ENCODE results near the gene ADAM12. TPM values are rescaled to one million over a fixed set of nuclear protein-coding genes. Genes with fewer than 3 reads are reported as not detected.

The ADAM12 gene
- total RNA-seq, 1 experiment from 2014 or later, result 0.24 TPM

DNA sequence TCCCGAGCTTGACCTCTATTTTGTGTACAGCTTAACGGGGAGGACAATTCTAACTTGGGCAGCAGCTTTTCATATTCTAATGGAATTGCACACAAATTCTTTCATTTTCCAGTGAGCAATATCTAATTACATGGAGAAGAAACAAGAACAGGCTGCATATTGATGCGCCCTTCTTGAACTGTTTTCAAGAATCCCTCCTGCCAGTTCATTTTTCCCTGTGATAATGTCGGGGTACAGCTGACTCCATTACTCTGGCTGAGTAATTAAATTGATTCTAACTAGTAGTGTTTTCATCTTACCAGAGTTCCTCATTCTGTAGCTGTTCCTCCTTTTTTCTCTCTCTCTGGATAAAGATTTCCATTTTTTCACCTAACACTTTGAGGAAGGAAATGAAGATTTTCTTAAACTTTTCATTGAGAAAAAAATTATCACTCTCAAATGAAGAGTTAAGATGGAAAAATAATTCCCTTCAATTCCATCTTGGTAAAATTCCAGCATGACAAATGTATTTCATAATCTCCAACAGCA lies 301.1 kb downstream of the ADAM12 start:
- no peak overlapping the region for H4K5ac ChIP-seq (ENCODE audit: insufficient read length, low read depth, low read length)
- H3K9me3 Mint-ChIP-seq, result no peaks in the 10 kb centered on the region
- H3K27ac ChIP-seq (ENCODE audit: insufficient read length, low read depth, low read length), result no peak overlapping the region
- no peak for DNase-seq
- no peaks in the 10 kb centered on the region for H3K79me1 ChIP-seq (ENCODE audit: insufficient read depth, low read depth, low read length, poor library complexity, severe bottlenecking)
- H4K20me1 ChIP-seq (ENCODE audit: control insufficient read depth, insufficient read depth, insufficient read length), result no peaks in the 10 kb centered on the region
- H3K27ac Mint-ChIP-seq, result no peak overlapping the region
- H2BK12ac ChIP-seq (ENCODE audit: insufficient read length, low read depth, low read length), result no peak overlapping the region
- no peak overlapping the region for H2AK5ac ChIP-seq (ENCODE audit: insufficient read length, low read length)
- H3K56ac ChIP-seq (ENCODE audit: insufficient read length, low read depth, low read length), result no peak overlapping the region
- no peak overlapping the region for H3K18ac ChIP-seq (ENCODE audit: insufficient read length, low read depth, low read length)
- no peak overlapping the region for H4K91ac ChIP-seq (ENCODE audit: insufficient read length, low read depth, low read length)
- no peaks in the 10 kb centered on the region for H3K4me1 ChIP-seq (ENCODE audit: insufficient read depth, low read length)
- no peak overlapping the region for H3K4me2 ChIP-seq (ENCODE audit: insufficient read depth, insufficient read length, low read length)
- H3K9me3 ChIP-seq (ENCODE audit: control insufficient read depth, low read depth, low read length), result no peaks in the 10 kb centered on the region
- no peak overlapping the region for H3K14ac ChIP-seq (ENCODE audit: insufficient read depth, low read length)
- H3K4me3 Mint-ChIP-seq, result no peak overlapping the region
- H2BK15ac ChIP-seq (ENCODE audit: low read depth, low read length), result no peak overlapping the region
- H4K8ac ChIP-seq (replicated peaks; ENCODE audit: insufficient read length, low read depth, low read length), result no peak overlapping the region
- no peaks in the 10 kb centered on the region for H3K23me2 ChIP-seq (ENCODE audit: insufficient read length, low read depth, low read length, poor library complexity, severe bottlenecking)
- TF ChIP-seq, protein P1, sequence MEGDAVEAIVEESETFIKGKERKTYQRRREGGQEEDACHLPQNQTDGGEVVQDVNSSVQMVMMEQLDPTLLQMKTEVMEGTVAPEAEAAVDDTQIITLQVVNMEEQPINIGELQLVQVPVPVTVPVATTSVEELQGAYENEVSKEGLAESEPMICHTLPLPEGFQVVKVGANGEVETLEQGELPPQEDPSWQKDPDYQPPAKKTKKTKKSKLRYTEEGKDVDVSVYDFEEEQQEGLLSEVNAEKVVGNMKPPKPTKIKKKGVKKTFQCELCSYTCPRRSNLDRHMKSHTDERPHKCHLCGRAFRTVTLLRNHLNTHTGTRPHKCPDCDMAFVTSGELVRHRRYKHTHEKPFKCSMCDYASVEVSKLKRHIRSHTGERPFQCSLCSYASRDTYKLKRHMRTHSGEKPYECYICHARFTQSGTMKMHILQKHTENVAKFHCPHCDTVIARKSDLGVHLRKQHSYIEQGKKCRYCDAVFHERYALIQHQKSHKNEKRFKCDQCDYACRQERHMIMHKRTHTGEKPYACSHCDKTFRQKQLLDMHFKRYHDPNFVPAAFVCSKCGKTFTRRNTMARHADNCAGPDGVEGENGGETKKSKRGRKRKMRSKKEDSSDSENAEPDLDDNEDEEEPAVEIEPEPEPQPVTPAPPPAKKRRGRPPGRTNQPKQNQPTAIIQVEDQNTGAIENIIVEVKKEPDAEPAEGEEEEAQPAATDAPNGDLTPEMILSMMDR (conservative IDR thresholded peaks at IDR 0.05), result no peak
- H3K36me3 Mint-ChIP-seq (ENCODE audit: insufficient read depth in 1 of 3, low read depth in 3 of 3), result no peaks in the 10 kb centered on the region; a peak in 1 of 7 replicates
- no peak overlapping the region for H3K9ac ChIP-seq (ENCODE audit: extremely low read depth, insufficient read length, low read length)
- H2BK5ac ChIP-seq (ENCODE audit: insufficient read length, low read length), result no peak overlapping the region
- no peak overlapping the region for H2AFZ ChIP-seq (ENCODE audit: low read length)
- peaks cover 0 to 6% of the 10 kb centered on the region in 2 experiments; a peak in 1 of 4 replicates for H3K4me1 Mint-ChIP-seq
- no CpG with 5 or more reads among the region's 4 CpGs for WGBS (ENCODE audit: extremely low coverage, insufficient read length, low lambda C conversion rate)
- no peak overlapping the region for H3K4ac ChIP-seq (ENCODE audit: low read depth, low read length)
- no peak overlapping the region for H2BK120ac ChIP-seq (ENCODE audit: low read depth, low read length, poor library complexity, severe bottlenecking)
- no peak overlapping the region for H3K23ac ChIP-seq (ENCODE audit: insufficient read length, low read depth, low read length)
- H3T11ph ChIP-seq (ENCODE audit: low read length), result no peak overlapping the region
- H2BK20ac ChIP-seq (ENCODE audit: low read depth, low read length, poor library complexity, severe bottlenecking), result no peak overlapping the region
- H3K27me3 Mint-ChIP-seq (ENCODE audit: low read depth), result no peaks in the 10 kb centered on the region; the same call in 1 of the 2 replicates
- H3K27me3 ChIP-seq (ENCODE audit: insufficient read depth, low read length), result no peaks in the 10 kb centered on the region
- H3K79me2 ChIP-seq (ENCODE audit: insufficient read depth, low read length), result no peaks in the 10 kb centered on the region

Measured in H9 (cell line).